Ramos (cell line): Measurements from ENCODE around the gene MYL2.

Experiments
- in situ Hi-C: fragments of 300-500 bp; cut with MboI; formaldehyde crosslinking; loops from one replicate; pipeline ENCODE4 v1.14.3; 2022; ENCODE audit warnings: low sequenced_read_pairs; ENCODE audit not compliant: unreplicated experiment

MYL2 gene

GRCh38 chr12:110931315-110931728 lies 10.9 kb upstream of the MYL2 start:
- in situ Hi-C loops: loop anchor here (25.0 kb wide), 1 partner anchor 381 kb away; no protein-coding TSS in a partner anchor

DNA sequence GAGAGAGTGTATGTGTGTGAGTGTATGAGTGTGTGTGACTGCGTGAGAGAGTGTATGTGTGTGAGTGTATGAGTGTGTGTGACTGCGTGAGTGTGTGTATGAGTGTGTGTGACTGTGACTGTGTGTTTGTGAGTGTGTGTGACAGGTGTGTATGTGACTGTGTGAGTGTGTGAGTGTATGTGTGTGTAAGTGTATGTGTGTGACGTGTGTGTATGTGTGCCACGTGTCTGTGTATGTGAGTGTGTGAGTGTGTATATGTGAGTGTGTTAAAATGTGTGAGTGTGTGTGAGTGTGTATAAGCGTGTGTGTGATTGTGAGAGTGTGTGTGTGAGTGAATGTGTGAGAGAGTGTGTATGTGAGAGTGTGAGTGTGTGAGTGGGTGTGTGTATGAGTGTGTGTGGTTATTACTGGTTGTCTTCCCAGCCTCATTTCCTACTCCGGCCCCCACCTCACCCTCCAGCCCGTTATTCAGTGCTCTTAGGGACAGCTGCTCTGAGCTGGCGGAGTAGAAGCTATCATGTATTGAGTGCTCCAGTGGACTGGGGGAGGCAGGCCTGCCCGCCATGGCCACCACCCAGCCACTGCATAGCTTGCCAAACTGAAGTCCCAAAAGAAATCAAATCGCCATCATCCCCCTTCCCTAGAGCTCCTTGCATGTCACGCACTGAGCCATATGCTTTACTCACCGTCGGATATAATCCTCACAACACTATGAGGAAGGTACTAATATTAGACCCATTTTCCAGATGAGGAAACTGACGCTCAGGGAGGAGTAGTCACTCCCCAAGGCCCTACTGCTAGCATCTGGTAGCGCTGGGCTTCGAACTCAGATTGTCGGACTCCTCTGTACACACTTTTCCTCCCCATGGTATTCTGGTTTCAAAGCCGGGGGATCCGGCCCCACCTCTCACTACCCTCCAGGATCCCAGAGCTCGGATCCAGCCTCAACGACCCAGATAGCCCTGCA lies 10.3 kb upstream of the MYL2 start:
- in situ Hi-C loops: loop anchor here (25.0 kb wide), 1 partner anchor 382 kb away; no protein-coding TSS in a partner anchor

- in situ Hi-C loops: loop anchor here (25.0 kb wide), 1 partner anchor 382 kb away; no protein-coding TSS in a partner anchor
Observed at GRCh38 chr12:110929818-110930217, 9.4 kb upstream of the MYL2 start.

DNA sequence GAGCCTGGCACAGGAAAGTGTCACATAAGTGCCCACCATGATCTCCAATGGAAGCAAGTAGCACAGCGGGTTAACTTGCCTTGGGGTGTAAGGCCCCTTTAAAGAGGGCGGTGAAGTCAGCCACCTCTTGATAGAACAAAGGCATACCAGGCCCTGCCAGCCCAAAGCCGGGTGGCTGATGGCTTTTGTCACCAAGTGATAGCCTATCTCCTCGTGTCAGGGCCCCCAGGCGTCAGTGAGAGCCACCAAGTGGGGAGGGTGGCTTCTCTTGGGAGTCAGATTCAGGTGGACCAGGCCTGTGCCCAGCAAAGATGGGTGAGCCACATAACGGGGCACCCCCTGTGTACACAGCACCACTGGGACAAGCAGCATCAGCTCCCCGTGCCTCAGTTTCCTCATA lies 8.3 kb upstream of the MYL2 start:
- in situ Hi-C loops: loop anchor here (25.0 kb wide), 1 partner anchor 384 kb away; no protein-coding TSS in a partner anchor

DNA sequence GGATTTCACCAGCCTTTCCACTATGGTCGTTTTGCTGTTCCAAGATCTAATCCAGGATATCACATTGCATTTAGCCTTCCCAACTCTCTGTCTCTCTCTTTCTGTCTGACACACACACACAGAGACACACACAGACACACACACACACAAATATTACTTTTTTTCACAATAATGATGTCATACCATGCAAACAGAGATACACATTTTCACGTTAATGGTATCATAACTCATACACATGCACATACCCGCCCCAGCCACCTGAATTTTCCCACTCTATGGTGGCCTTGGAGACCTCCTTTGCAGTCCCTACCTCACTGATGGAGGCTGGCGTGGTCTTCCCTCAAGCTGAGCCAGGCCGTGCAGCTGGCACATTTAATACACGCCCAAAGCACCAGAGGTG lies 7.2 kb upstream of the MYL2 start:
- in situ Hi-C loops: loop anchor here (25.0 kb wide), 1 partner anchor 385 kb away; no protein-coding TSS in a partner anchor

GRCh38 chr12:110923692-110924334 lies 3.4 kb upstream of the MYL2 start:
- in situ Hi-C loops: no loop called here

DNA sequence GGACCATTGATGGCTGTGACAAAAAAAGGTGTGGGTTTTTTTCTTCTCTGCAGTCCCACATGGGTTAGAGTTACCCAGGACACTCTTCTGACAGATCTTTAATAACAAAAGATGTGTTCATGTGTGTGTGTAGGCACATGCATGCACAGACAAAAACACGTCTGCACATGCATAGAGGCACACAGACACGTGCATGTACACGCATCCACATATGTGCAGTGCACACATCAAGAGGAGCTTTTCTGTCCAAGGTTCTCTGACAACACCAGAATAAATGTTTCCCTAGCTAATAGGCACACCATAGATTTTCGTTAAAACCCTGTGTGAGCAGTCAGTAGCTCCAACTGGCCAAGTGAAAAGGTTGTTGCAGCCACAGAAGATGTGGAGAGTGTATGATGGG lies 2.8 kb upstream of the MYL2 start:
- in situ Hi-C loops: no loop called here

DNA sequence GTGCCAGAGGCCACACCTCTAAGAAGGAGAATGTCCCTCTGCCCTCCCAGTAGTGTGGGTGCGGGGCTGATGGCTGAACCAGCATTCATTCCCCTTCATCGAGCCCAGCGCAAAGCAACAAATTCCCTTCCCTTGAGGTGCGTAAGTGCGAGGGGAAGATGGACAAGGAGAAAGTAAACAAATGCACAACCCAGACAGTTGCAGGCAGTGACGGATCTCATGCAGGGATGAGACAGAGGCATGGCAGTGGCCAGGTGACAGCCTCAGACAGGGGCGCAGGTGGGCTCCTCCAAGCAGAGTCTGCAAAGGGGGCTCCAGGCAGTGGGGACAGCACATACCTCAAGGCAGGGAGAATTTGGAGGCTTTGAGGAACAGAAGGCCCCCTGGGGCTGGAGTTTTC lies 2.3 kb upstream of the MYL2 start:
- in situ Hi-C loops: no loop called here

GRCh38 chr12:110921262-110921661 lies 883 bp upstream of the MYL2 start:
- in situ Hi-C loops: no loop called here

- in situ Hi-C loops: no loop called here
Observed at GRCh38 chr12:110919720-110920119, 659 bp downstream of the MYL2 start.

- in situ Hi-C loops: no loop called here
Observed at GRCh38 chr12:110917961-110918360, 2.4 kb downstream of the MYL2 start.

- in situ Hi-C loops: no loop called here
Observed at GRCh38 chr12:110917467-110917866, 2.9 kb downstream of the MYL2 start.

- in situ Hi-C loops: no loop called here
Observed at GRCh38 chr12:110916295-110916875, 4.0 kb downstream of the MYL2 start.

DNA sequence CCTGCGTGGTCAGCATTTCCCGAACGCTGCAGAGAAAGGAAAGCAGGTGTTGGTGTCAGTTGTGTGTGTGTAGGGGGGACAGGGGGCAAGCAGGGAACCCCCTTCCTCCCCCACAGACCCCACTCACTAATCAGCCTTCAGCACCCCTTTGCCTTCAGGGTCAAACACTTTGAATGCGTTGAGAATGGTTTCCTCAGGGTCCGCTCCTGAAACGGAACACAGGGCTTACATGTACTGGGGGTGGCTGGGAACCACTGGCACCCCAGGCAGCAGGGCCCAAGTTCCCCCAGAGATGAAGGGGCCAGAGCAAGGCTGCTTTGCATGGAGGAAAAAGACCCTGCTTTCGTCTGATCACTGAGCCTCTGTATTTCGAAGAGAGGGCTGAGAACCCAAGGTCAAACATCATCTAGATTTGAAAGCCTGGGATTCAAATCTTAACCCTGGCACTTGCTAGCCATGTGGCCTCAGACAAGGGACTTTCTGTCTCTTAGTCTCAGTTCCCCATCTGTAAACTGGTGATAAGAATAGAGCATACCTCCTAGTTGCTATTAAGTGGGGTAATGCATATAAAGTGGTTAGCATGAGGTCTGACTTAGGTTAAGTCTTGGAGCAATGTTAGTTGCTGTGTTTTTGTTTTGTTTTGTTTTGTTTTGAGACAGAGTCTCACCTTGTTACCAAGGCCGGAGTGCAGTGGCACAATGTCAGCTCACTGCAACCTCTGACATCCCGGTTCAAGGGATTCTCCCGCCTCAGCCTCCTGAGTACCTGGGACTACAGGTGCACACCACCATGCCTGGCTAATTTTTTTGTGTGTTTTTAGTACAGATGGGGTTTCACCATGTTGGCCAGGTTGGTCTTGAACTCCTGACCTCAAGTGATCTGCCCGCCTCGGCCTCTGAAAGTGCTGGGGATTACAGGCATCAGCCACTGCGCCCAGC lies 7.0 kb downstream of the MYL2 start:
- in situ Hi-C loops: no loop called here

DNA sequence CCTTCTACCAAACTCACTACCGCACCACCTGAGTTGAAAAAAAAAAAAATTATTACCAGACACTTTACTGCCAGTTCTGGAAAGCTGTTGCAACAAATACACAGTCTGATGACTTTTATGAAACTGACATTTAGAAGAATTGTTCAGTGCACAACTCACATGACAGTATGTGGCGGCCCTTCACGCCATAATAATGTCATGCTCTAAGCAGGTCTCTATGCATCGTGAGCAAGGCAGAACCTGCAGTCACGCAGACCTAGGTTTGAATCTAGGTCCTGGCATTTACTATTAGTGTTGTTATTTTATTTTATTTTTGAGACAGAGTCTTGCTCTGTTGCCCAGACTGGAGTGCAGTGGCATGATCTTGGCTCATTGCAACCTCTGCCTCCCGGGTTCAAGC lies 8.1 kb downstream of the MYL2 start:
- in situ Hi-C loops: no loop called here

DNA sequence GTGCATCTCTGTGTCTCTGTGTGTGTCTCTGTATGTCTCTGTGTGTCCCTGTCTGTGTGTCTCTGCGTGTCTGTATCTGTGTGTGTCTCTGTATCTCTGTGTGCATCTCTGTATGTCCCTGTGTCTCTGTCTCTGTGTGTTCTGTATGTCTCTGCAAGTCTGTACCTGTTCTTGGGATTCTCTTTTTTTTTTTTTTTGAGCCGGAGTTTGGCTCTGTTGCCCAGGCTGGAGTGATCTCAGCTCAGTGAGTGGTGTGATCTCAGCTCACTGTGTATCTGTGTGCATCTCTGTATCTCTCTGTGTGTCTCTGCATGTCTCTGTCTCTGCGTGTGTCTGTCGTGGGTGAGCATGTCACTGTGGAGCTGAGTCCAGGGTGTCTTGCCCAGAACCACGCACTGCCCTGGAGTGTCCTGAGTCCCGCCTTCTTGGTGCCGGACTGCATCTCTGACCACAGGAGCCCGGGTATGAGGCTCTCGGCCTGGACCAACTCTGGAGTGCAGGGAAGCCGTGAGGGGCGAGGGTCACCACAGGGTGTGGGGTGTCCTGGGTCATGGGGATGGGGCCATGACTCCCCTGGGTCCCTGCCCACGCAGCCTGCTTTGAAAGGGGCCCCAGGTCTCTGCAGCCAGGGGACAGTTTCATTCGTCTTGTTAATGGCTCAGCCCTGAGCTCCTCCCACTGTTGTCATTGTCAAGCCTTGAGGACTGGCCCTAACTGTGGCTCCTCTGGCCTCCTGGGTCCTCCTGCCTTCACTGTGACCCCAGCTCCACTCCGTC lies 11.8 kb downstream of the MYL2 start:
- in situ Hi-C loops: no loop called here

DNA sequence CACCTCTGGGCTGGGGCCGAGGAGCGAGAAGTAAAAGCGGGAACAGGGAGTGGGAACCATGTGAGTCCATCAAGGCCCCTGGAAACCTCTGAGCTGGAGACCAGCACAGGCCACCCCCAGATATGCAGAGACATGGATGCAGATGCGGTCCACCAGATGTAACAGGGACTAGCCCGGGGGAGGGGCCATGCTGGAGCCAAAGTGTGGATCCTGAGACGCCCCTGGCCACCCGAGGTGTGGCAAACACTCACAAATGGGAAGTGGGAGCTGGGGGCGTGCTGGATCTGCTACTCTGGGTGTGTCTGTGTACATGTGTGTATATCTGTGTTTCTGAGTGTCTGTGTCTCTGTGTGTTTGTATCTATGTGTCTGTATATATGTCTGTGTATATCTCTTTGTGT lies 12.8 kb downstream of the MYL2 start:
- in situ Hi-C loops: no loop called here

- in situ Hi-C loops: no loop called here
Observed at GRCh38 chr12:110906985-110907384, 13.4 kb downstream of the MYL2 start.

- in situ Hi-C loops: no loop called here
Observed at GRCh38 chr12:110906516-110906915, 13.9 kb downstream of the MYL2 start.
